HEK293 (cell line): ENCODE data around the gene PAF1.

Experiments
- CTCF ChIP-seq: fragments of 450-650 bp; formaldehyde crosslinking; IDR thresholded peaks from 2 replicates; pipeline ENCODE4 v1.5.1; 2016; ENCODE audit warnings: missing biosample characterization, missing genetic modification characterization
- GLI2 ChIP-seq: fragments of 450-650 bp; formaldehyde crosslinking; IDR thresholded peaks from 2 replicates; pipeline ENCODE4; 2017; ENCODE audit warnings: missing biosample characterization, missing genetic modification characterization, low read depth, borderline replicate concordance
- INSM2 ChIP-seq: fragments of 450-650 bp; formaldehyde crosslinking; IDR thresholded peaks from 2 replicates; pipeline ENCODE4 v1.5.1; 2016; ENCODE audit warnings: missing biosample characterization, missing genetic modification characterization
- KLF7 ChIP-seq: fragments of 450-650 bp; formaldehyde crosslinking; IDR thresholded peaks from 2 replicates; pipeline ENCODE4 v1.5.1; 2016; ENCODE audit warnings: missing biosample characterization, missing genetic modification characterization, borderline replicate concordance
- PRDM2 ChIP-seq: fragments of 450-650 bp; formaldehyde crosslinking; IDR thresholded peaks from 2 replicates; pipeline ENCODE4 v1.5.1; 2016; ENCODE audit warnings: missing biosample characterization, missing genetic modification characterization, borderline replicate concordance
- SETDB1 ChIP-seq: IDR thresholded peaks from one replicate; pipeline ENCODE4 v1.6.1; 2017; ENCODE audit warnings: mild to moderate bottlenecking, low read length, moderate library complexity, mixed read lengths; ENCODE audit not compliant: insufficient read length
- SP2 ChIP-seq: fragments of 450-650 bp; formaldehyde crosslinking; IDR thresholded peaks from 2 replicates; pipeline ENCODE4 v1.5.1; 2016; ENCODE audit warnings: missing biosample characterization, missing genetic modification characterization
- SP7 ChIP-seq: fragments of 450-650 bp; formaldehyde crosslinking; IDR thresholded peaks from 2 replicates; pipeline ENCODE4 v1.5.1; 2016; ENCODE audit warnings: missing biosample characterization, missing genetic modification characterization
- TCF7L2 ChIP-seq: IDR thresholded peaks from 2 replicates; pipeline ENCODE4 v1.6.1; 2011; ENCODE audit warnings: low read depth, mild to moderate bottlenecking, inconsistent platforms, low read length, moderate library complexity, borderline replicate concordance
- ZBTB49 ChIP-seq: fragments of 450-650 bp; formaldehyde crosslinking; IDR thresholded peaks from 2 replicates; pipeline ENCODE4 v1.5.1; 2016; ENCODE audit warnings: missing biosample characterization, missing genetic modification characterization, low read depth
- ZBTB6 ChIP-seq: fragments of 450-650 bp; formaldehyde crosslinking; IDR thresholded peaks from 2 replicates; pipeline ENCODE4 v1.5.1; 2017; ENCODE audit warnings: missing biosample characterization, missing genetic modification characterization
- ZNF169 ChIP-seq: fragments of 450-650 bp; formaldehyde crosslinking; IDR thresholded peaks from 2 replicates; pipeline ENCODE4 v1.5.1; 2016; ENCODE audit warnings: missing biosample characterization, missing genetic modification characterization
- ZNF266 ChIP-seq: fragments of 450-650 bp; formaldehyde crosslinking; IDR thresholded peaks from 2 replicates; pipeline ENCODE4 v1.5.1; 2016; ENCODE audit warnings: missing biosample characterization, missing genetic modification characterization, low read depth
- ZNF350 ChIP-seq: fragments of 450-650 bp; formaldehyde crosslinking; IDR thresholded peaks from 2 replicates; pipeline ENCODE4 v1.5.0; 2017; ENCODE audit warnings: missing biosample characterization, mild to moderate bottlenecking, missing genetic modification characterization
- ZNF391 ChIP-seq: fragments of 450-650 bp; formaldehyde crosslinking; IDR thresholded peaks from 2 replicates; pipeline ENCODE4 v1.5.1; 2016; ENCODE audit warnings: low read depth, missing biosample characterization, missing genetic modification characterization, borderline replicate concordance
- ZNF426 ChIP-seq: fragments of 450-650 bp; formaldehyde crosslinking; IDR thresholded peaks from 2 replicates; pipeline ENCODE4 v1.5.1; 2017; ENCODE audit warnings: missing biosample characterization, missing genetic modification characterization, mild to moderate bottlenecking, inconsistent platforms, moderate library complexity
- ZNF518A ChIP-seq: fragments of 450-650 bp; formaldehyde crosslinking; conservative IDR thresholded peaks from 2 replicates; pipeline ENCODE4 v1.5.1; 2016; ENCODE audit warnings: low read depth, missing biosample characterization, missing genetic modification characterization
- ZNF544 ChIP-seq: fragments of 450-650 bp; formaldehyde crosslinking; IDR thresholded peaks from 2 replicates; pipeline ENCODE4 v1.5.0; 2017; ENCODE audit warnings: missing biosample characterization, missing genetic modification characterization
- ZNF548 ChIP-seq: fragments of 450-650 bp; formaldehyde crosslinking; IDR thresholded peaks from 2 replicates; pipeline ENCODE4 v1.5.1; 2016; ENCODE audit warnings: missing biosample characterization, missing genetic modification characterization
- ZNF571 ChIP-seq: fragments of 450-650 bp; formaldehyde crosslinking; IDR thresholded peaks from 2 replicates; pipeline ENCODE4 v1.5.0; 2017; ENCODE audit warnings: missing biosample characterization, missing genetic modification characterization
- ZSCAN16 ChIP-seq: fragments of 450-650 bp; formaldehyde crosslinking; IDR thresholded peaks from 2 replicates; pipeline ENCODE4 v1.5.1; 2016; ENCODE audit warnings: missing biosample characterization, missing genetic modification characterization

Gene PAF1

GRCh38 chr19:39384839-39385568 is 5.9 kb downstream of the PAF1 start (continued):
- no peak for TF ChIP-seq PRDM2
- no peak for TF ChIP-seq GLI2 (tag by site-specific recombination)
- TF ChIP-seq ZBTB49 (tag by site-specific recombination): no peak
- no peak for TF ChIP-seq ZSCAN16 (tag by site-specific recombination)
- no peak for TF ChIP-seq ZNF548 (tag by site-specific recombination)
- TF ChIP-seq ZNF571: no peak
- no peak for TF ChIP-seq SP7 (tag by site-specific recombination)
- no peak for TF ChIP-seq TCF7L2
- TF ChIP-seq ZNF266 (tag by site-specific recombination): no peak
- TF ChIP-seq SETDB1: no peak
- no peak for TF ChIP-seq ZNF518A (tag by site-specific recombination)
- TF ChIP-seq ZNF426 (tag by site-specific recombination): no peak
- TF ChIP-seq KLF7 (tag by site-specific recombination): no peak
- no peak for TF ChIP-seq ZBTB6
- TF ChIP-seq ZNF544 (tag by site-specific recombination): no peak
- no peak for TF ChIP-seq INSM2 (tag by site-specific recombination)
- TF ChIP-seq ZNF169 (tag by site-specific recombination): no peak
- no peak for TF ChIP-seq CTCF (tag by site-specific recombination)
- TF ChIP-seq ZNF350 (tag by site-specific recombination): no peak
- peak; percentile 28; the same call in 1 of the 2 replicates for TF ChIP-seq SP2 (tag by site-specific recombination)
- TF ChIP-seq ZNF391 (tag by site-specific recombination): no peak
